Measurements from ENCODE around the gene USP6. TPM values are rescaled to one million over a fixed set of nuclear protein-coding genes. Genes with fewer than 3 reads are reported as not detected.
"Not testable (repeated sequence)": the region's sequence is repeated elsewhere in the genome, so short reads cannot be mapped to it uniquely, and the experiment has no call there.

The USP6 gene
- total RNA-seq, result under 1 TPM; 0.13 TPM
- polyA plus RNA-seq (2013, experiment 1 of 2), result 0.04 TPM
- polyA plus RNA-seq (2013, experiment 2 of 2), result 0.04 TPM
- long read RNA-seq, experiment 1, result 0 reads
- long read RNA-seq, experiment 2, result 0 reads
- long read RNA-seq, experiment 3, result 0 reads
- long read RNA-seq, experiment 4, result 0 reads

- no peak within 1 kb of the TSS for H3K4me3 ChIP-seq (ENCODE audit: low read length)
- peak; percentile 61 for DNase-seq
- no peaks in the 10 kb centered on the region for H3K4me1 Mint-ChIP-seq
- peaks cover 51% of the 10 kb centered on the region for H3K27me3 Mint-ChIP-seq (ENCODE audit: insufficient read depth)
- H3K27ac ChIP-seq (ENCODE audit: low read depth, low read length), result no peak within 1 kb of the TSS
- 94 to 95% methylated on average over 65 to 87 of the region's 87 CpGs for WGBS, 2 experiments (ENCODE audit: insufficient coverage in 1 of 2, insufficient read length in 1 of 2)
- H3K4me1 ChIP-seq (ENCODE audit: control insufficient read depth, insufficient read depth, low read length), result no peaks in the 10 kb centered on the region
- H3K36me3 Mint-ChIP-seq (ENCODE audit: low read depth), result peaks cover 14% of the 10 kb centered on the region
- H3K27me3 ChIP-seq (ENCODE audit: control insufficient read depth, insufficient read depth, low read length, poor library complexity, severe bottlenecking), result no peaks in the 10 kb centered on the region
- H3K4me3 Mint-ChIP-seq, result no peak within 1 kb of the TSS
- peaks cover 13% of the 10 kb centered on the region for H3K36me3 ChIP-seq (ENCODE audit: control insufficient read depth, insufficient read depth, low read length)
- peaks cover 17% of the 10 kb centered on the region for H3K9me3 Mint-ChIP-seq
- no peak within 1 kb of the TSS for H3K9ac ChIP-seq (ENCODE audit: extremely low read depth, low read length, poor library complexity, severe bottlenecking)
- no peak within 1 kb of the TSS for H3K27ac Mint-ChIP-seq
- TF ChIP-seq CTCF (conservative IDR thresholded peaks at IDR 0.05), result no peak
- H3K9me3 ChIP-seq (ENCODE audit: control insufficient read depth, low read length), result no peaks in the 10 kb centered on the region
Observed at GRCh38 chr17:5115673-5116651, at the start of gene USP6. Gene USP6, plus strand, starts transcription at chr17:5116032. Its CDS starts 14,336 bp downstream, at chr17:5130368.

- Mint-ChIP-seq H3K27ac (no peak overlapping the region), H3K4me3 (no peak overlapping the region), H3K9me3 (no peaks in the 10 kb centered on the region), H3K4me1 (no peaks in the 10 kb centered on the region), H3K27me3 (ENCODE audit: insufficient read depth) (peaks cover 27% of the 10 kb centered on the region), H3K36me3 (ENCODE audit: low read depth) (no peaks in the 10 kb centered on the region)
- Histone ChIP-seq H3K9ac (ENCODE audit: extremely low read depth, low read length, poor library complexity, severe bottlenecking) (no peak overlapping the region), H3K27me3 (ENCODE audit: control insufficient read depth, insufficient read depth, low read length, poor library complexity, severe bottlenecking) (no peaks in the 10 kb centered on the region), H3K9me3 (ENCODE audit: control insufficient read depth, low read length) (no peaks in the 10 kb centered on the region), H3K27ac (ENCODE audit: low read depth, low read length) (no peak overlapping the region), H3K4me1 (ENCODE audit: control insufficient read depth, insufficient read depth, low read length) (no peaks in the 10 kb centered on the region), H3K4me3 (ENCODE audit: low read length) (no peak overlapping the region), H3K36me3 (ENCODE audit: control insufficient read depth, insufficient read depth, low read length) (no peaks in the 10 kb centered on the region)
- WGBS, 2 experiments (ENCODE audit: insufficient coverage in 1 of 2, insufficient read length in 1 of 2), result 95 to 100% methylated on average over 3 of the region's 3 CpGs
- DNase-seq, result no peak
- no peak for TF ChIP-seq CTCF (conservative IDR thresholded peaks at IDR 0.05)
Observed at GRCh38 chr17:5068236-5068635, 47.6 kb upstream of the USP6 start.

GRCh38 chr17:5069724-5070123, 46.1 kb upstream of the USP6 start:
- Histone ChIP-seq H3K27me3 (ENCODE audit: control insufficient read depth, insufficient read depth, low read length, poor library complexity, severe bottlenecking) (no peaks in the 10 kb centered on the region), H3K4me1 (ENCODE audit: control insufficient read depth, insufficient read depth, low read length) (no peaks in the 10 kb centered on the region), H3K36me3 (ENCODE audit: control insufficient read depth, insufficient read depth, low read length) (no peaks in the 10 kb centered on the region), H3K27ac (ENCODE audit: low read depth, low read length) (no peak overlapping the region), H3K4me3 (ENCODE audit: low read length) (no peak overlapping the region), H3K9ac (ENCODE audit: extremely low read depth, low read length, poor library complexity, severe bottlenecking) (no peak overlapping the region), H3K9me3 (ENCODE audit: control insufficient read depth, low read length) (no peaks in the 10 kb centered on the region)
- Mint-ChIP-seq H3K36me3 (ENCODE audit: low read depth) (no peaks in the 10 kb centered on the region), H3K27me3 (ENCODE audit: insufficient read depth) (peaks cover 25% of the 10 kb centered on the region), H3K9me3 (no peaks in the 10 kb centered on the region), H3K4me1 (peaks cover 3% of the 10 kb centered on the region), H3K4me3 (no peak overlapping the region), H3K27ac (no peak overlapping the region)
- no peak for DNase-seq
- TF ChIP-seq CTCF (conservative IDR thresholded peaks at IDR 0.05), result no peak
- WGBS, 2 experiments (ENCODE audit: insufficient coverage in 1 of 2, insufficient read length in 1 of 2), result 93 to 100% methylated on average over 3 to 4 of the region's 4 CpGs

- not testable (repeated sequence) for H3K9me3 ChIP-seq (ENCODE audit: control insufficient read depth, low read length); H3K27me3 ChIP-seq (ENCODE audit: control insufficient read depth, insufficient read depth, low read length, poor library complexity, severe bottlenecking); H3K4me3 ChIP-seq (ENCODE audit: low read length); H3K36me3 ChIP-seq (ENCODE audit: control insufficient read depth, insufficient read depth, low read length); H3K27ac ChIP-seq (ENCODE audit: low read depth, low read length); H3K4me3 Mint-ChIP-seq; H3K4me1 ChIP-seq (ENCODE audit: control insufficient read depth, insufficient read depth, low read length); H3K9ac ChIP-seq (ENCODE audit: extremely low read depth, low read length, poor library complexity, severe bottlenecking); H3K36me3 Mint-ChIP-seq (ENCODE audit: low read depth); DNase-seq; H3K4me1 Mint-ChIP-seq
- WGBS, 2 experiments (ENCODE audit: insufficient coverage in 1 of 2, insufficient read length in 1 of 2), result 96 to 100% methylated on average over 1 to 4 of the region's 5 CpGs
- H3K27me3 Mint-ChIP-seq (ENCODE audit: insufficient read depth), result peaks cover 45% of the 10 kb centered on the region
- peaks cover 28% of the 10 kb centered on the region for H3K9me3 Mint-ChIP-seq
- peak overlapping the region; percentile 3 for H3K27ac Mint-ChIP-seq
Observed at GRCh38 chr17:5075472-5075871, 40.4 kb upstream of the USP6 start.

GRCh38 chr17:5077275-5077674, 38.6 kb upstream of the USP6 start:
- H3K9ac ChIP-seq (ENCODE audit: extremely low read depth, low read length, poor library complexity, severe bottlenecking); H3K4me3 ChIP-seq (ENCODE audit: low read length): not testable (repeated sequence)

More at GRCh38 chr17:5077275-5077674, 38.6 kb upstream of the USP6 start:
- not testable (repeated sequence) for H3K4me1 Mint-ChIP-seq; H3K27ac Mint-ChIP-seq; H3K27ac ChIP-seq (ENCODE audit: low read depth, low read length); H3K27me3 ChIP-seq (ENCODE audit: control insufficient read depth, insufficient read depth, low read length, poor library complexity, severe bottlenecking); H3K4me3 Mint-ChIP-seq; DNase-seq; H3K36me3 ChIP-seq (ENCODE audit: control insufficient read depth, insufficient read depth, low read length); H3K4me1 ChIP-seq (ENCODE audit: control insufficient read depth, insufficient read depth, low read length); H3K36me3 Mint-ChIP-seq (ENCODE audit: low read depth); H3K9me3 ChIP-seq (ENCODE audit: control insufficient read depth, low read length)
- WGBS, 2 experiments (ENCODE audit: insufficient coverage in 1 of 2, insufficient read length in 1 of 2), result 97 to 98% methylated on average over 20 to 24 of the region's 24 CpGs
- peaks cover 28% of the 10 kb centered on the region for H3K9me3 Mint-ChIP-seq
- H3K27me3 Mint-ChIP-seq (ENCODE audit: insufficient read depth), result peaks cover 38% of the 10 kb centered on the region
